Psoas muscle (tissue), 8 donors: Measurements from ENCODE around the gene CFAP221. TPM values are rescaled to one million over a fixed set of nuclear protein-coding genes. Genes with fewer than 3 reads are reported as not detected.
"Not testable (repeated sequence)": the region's sequence is repeated elsewhere in the genome, so short reads cannot be mapped to it uniquely, and the experiment has no call there.

Experiments used
- ATAC-seq, 4 donors: fragments of 200-7000 bp; cut with Tn5 transposase; one replicate each; pipeline ENCODE4 v1.9.1; 2020; ENCODE audit warnings: moderate library complexity in 3 of 4, mild to moderate bottlenecking in 2 of 4
- DNase-seq, 2 donors: peaks; one replicate each; pipeline ENCODE4 v3.0.0-alpha.2; 2020
- H3K27ac ChIP-seq: fragments of 200-600 bp; one replicate; pipeline ENCODE4 v1.8.0; 2022
- H3K27me3 ChIP-seq, 3 donors: fragments of 200-600 bp in 1 of 3; one replicate each; pipeline versions ENCODE4 v1.6.1 to v1.8.0; 2013 to 2022; ENCODE audit warnings: low read length in 2 of 3, mild to moderate bottlenecking in 2 of 3, moderate library complexity in 1 of 3; ENCODE audit not compliant: insufficient read depth in 3 of 3
- H3K36me3 ChIP-seq, 2 donors: fragments of 200-600 bp in 1 of 2; one replicate each; pipeline versions ENCODE4 v1.6.1 to v1.8.0; 2013 to 2022; ENCODE audit warnings: low read depth in 1 of 2, mild to moderate bottlenecking in 1 of 2, moderate library complexity in 1 of 2; ENCODE audit not compliant: insufficient read depth in 1 of 2
- H3K4me1 ChIP-seq: fragments of 200-600 bp; one replicate; pipeline ENCODE4 v1.8.0; 2022
- H3K4me3 ChIP-seq: fragments of 200-600 bp; one replicate; pipeline ENCODE4 v1.8.0; 2022; ENCODE audit warnings: mild to moderate bottlenecking
- H3K9me3 ChIP-seq: fragments of 200-600 bp; one replicate; pipeline ENCODE4 v1.8.0; 2022
- WGBS, 3 donors: extraction: QIAGEN DNeasy Blood & Tissue Kit; methylation state at CpG; one replicate each; pipeline versions ENCODE4 v1.1.6 to v1.1.7; 2013; 5-methylcytosine and 5-hydroxymethylcytosine counted together
- intact Hi-C, 2 donors: fragments of 100-400 bp; cut with DNase I; formaldehyde crosslinking; loops; one replicate each; pipeline versions ENCODE4 v1.11.0 to v1.14.2; 2022
- polyA plus RNA-seq, 3 donors: library from polyadenylated mRNA; stranded (reverse); fragments of 200-250 nt; gene quantifications; one replicate each; pipeline ENCODE4 v1.2.3, GENCODE V29; 2013
- total RNA-seq, 4 donors: library from RNA; stranded (reverse); fragmentation: NEBNext Ultra II Directional in 2 of 4; extraction: Animal tissue kit (Norgen Biotek cat#: 25700) in 2 of 4; gene quantifications; one replicate each; pipeline versions ENCODE4 v1.2.1 to v1.2.4, GENCODE V29; 2021 to 2023
- TF ChIP-seq, protein P1 (sequence below): fragments of 200-600 bp; IDR thresholded peaks from one replicate; pipeline ENCODE4 v1.8.0; 2022; ENCODE audit warnings: antibody characterized with exemption
- donor health status: healthy with polysubstance abuse.
- donor health status: DM: no; HTN: no; CAD: no; lungs with moderate emphysema.
- donor health status: Bipolar disorder and iron deficiency.
- donor health status: healthy.
- donor health status: DM: yes; HTN: yes; CAD: no.
- donor health status: DM: no; HTN: no; CAD: no.
- donor health status: DM: no; HTN: no; CAD: no.
- donor health status: DM: yes; HTN: yes; CAD: no.

CFAP221 gene
- total and polyA plus RNA-seq, 7 donors, result 0.36 to 0.88 TPM; not detected in 5

DNA sequence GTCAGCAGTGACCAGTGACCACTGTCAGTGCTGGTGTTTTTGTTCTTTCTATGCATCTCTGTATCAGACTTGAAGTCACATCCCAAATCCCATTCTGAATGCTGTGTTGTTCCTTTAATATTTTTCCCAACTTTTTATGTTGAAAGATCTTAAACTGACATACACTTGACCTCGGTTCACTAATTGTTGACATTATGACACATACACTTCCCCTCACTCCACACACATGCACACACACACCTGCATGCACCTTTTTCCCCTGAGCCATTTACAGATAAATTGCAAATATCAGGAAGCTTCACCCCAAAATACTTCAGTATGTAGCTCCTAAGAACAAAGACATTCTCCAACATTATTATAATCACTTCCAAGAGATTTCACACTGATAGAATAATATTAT is 62.4 kb downstream of the CFAP221 start:
- TF ChIP-seq, protein P1, sequence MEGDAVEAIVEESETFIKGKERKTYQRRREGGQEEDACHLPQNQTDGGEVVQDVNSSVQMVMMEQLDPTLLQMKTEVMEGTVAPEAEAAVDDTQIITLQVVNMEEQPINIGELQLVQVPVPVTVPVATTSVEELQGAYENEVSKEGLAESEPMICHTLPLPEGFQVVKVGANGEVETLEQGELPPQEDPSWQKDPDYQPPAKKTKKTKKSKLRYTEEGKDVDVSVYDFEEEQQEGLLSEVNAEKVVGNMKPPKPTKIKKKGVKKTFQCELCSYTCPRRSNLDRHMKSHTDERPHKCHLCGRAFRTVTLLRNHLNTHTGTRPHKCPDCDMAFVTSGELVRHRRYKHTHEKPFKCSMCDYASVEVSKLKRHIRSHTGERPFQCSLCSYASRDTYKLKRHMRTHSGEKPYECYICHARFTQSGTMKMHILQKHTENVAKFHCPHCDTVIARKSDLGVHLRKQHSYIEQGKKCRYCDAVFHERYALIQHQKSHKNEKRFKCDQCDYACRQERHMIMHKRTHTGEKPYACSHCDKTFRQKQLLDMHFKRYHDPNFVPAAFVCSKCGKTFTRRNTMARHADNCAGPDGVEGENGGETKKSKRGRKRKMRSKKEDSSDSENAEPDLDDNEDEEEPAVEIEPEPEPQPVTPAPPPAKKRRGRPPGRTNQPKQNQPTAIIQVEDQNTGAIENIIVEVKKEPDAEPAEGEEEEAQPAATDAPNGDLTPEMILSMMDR, result no peak
- intact Hi-C loops, result no loop called here
- DNase-seq (no peak), ATAC-seq (no peak)
- 70 to 83% (median 83%) methylated on average over 1 of the region's 1 CpG for WGBS, 3 donors
- H3K9me3 ChIP-seq, result no peaks in the 10 kb centered on the region
- H3K4me3 ChIP-seq, result no peak overlapping the region
- no peak overlapping the region for H3K27ac ChIP-seq
- no peaks in the 10 kb centered on the region for H3K36me3 ChIP-seq
- peaks cover 4% of the 10 kb centered on the region for H3K4me1 ChIP-seq
- peaks cover 0 to 5% (median 0%) of the 10 kb centered on the region in 3 donors for H3K27me3 ChIP-seq

DNA sequence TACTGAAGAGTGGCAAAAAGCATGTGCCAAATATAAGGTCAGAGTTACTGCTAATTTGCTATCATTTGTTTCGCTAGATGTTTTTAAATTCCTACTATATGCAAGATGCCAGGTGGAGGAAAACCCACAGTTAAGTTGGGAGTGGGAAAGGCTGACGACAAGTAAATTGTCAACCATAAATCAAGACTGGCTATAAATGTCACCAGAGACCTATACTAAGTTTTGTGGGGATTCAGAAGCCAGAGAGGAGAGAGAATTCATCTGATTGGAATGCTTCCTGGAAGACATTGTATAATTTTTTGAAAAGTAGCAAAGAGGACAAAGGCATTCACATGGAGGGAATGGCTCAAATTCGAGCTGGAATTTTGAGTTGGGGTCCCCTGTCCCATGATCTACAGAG is 64.3 kb downstream of the CFAP221 start:
- WGBS, 3 donors, result 47 to 59% (median 56%) methylated on average over 3 of the region's 3 CpGs
- no peak overlapping the region for H3K4me3 ChIP-seq
- DNase-seq (no peak), ATAC-seq (no peak)
- peaks cover 0 to 5% (median 0%) of the 10 kb centered on the region in 3 donors for H3K27me3 ChIP-seq
- TF ChIP-seq, protein P1, result no peak
- intact Hi-C loops, result no loop called here
- peaks cover 1% of the 10 kb centered on the region for H3K9me3 ChIP-seq
- H3K27ac ChIP-seq, result no peak overlapping the region
- peaks cover 4% of the 10 kb centered on the region for H3K4me1 ChIP-seq
- no peaks in the 10 kb centered on the region for H3K36me3 ChIP-seq

DNA sequence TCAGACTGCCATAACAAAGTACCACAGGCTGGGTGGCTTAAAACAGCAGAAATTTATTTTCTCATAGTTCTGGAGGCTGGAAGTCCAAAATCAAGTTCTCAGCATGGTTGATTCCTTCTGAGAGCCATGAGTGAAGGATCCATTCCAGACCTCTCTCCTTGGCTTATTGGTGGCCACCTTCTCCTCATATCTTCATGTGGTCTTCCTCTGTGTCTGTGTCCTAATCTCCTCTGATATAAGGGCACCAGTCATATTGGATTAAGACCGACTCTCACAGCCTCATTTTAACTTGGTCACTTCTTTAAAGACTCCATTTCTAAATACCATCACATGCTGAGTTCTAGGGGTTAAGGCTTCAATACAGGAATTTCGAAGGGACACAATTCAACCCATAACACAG is 65.1 kb downstream of the CFAP221 start:
- H3K4me1 ChIP-seq, result peaks cover 4% of the 10 kb centered on the region
- TF ChIP-seq, protein P1, result no peak
- ATAC-seq (no peak), DNase-seq (no peak)
- H3K9me3 ChIP-seq, result peaks cover 8% of the 10 kb centered on the region
- intact Hi-C loops, result no loop called here
- no peak overlapping the region for H3K4me3 ChIP-seq
- H3K27me3 ChIP-seq, result peaks cover 0 to 5% (median 0%) of the 10 kb centered on the region in 3 donors
- H3K27ac ChIP-seq, result no peak overlapping the region
- 77 to 82% (median 81%) methylated on average over 2 of the region's 2 CpGs for WGBS, 3 donors
- H3K36me3 ChIP-seq, result no peaks in the 10 kb centered on the region

DNA sequence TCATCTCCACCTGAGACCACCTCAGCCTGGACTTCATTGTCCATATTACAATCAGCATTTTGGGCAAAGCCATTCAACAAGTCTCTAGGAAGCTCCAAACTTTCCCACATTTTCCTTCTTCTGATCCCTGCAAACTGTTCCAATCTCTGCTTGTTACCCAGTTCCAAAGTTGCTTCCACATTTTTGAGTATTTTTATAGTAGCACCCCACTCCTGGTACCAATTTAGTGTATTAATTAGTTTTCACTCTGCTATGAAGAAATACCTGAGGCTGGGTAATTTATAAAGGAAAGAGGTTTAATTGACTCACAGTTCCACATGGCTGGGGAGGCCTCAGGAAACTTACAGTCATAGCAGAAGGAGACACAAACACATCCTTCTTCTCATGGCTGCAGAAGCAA is 69.9 kb downstream of the CFAP221 start:
- H3K36me3 ChIP-seq, intact Hi-C loops, H3K4me3 ChIP-seq, ATAC-seq, H3K27me3 ChIP-seq, H3K9me3 ChIP-seq, H3K27ac ChIP-seq, DNase-seq, H3K4me1 ChIP-seq: not testable (repeated sequence)

DNA sequence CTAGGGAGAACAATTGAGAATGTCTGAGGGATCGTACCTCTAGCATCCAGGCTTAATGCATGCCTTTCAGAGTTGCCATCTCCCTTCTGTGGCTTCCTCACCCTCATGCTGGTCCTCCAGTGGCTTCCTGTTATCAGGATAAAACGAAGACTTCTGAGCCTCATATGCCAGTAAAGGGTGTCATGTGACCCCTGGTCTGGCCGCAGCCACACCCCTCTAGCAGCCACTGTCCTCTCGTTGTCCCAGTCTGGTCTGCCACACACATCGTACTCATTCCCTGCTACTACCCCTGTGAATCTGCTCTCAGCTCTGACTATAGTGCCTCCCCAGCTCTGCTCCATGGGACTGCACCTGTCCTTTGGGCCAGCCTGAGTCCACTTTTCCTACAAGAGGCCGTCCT is 72.2 kb downstream of the CFAP221 start:
- H3K4me3 ChIP-seq, result no peak overlapping the region
- no peaks in the 10 kb centered on the region for H3K36me3 ChIP-seq
- ATAC-seq, result no peak

More for the DNA sequence above, 72.2 kb downstream of the CFAP221 start:
- no peak for DNase-seq
- Histone ChIP-seq H3K4me1 (no peaks in the 10 kb centered on the region), H3K9me3 (peaks cover 8% of the 10 kb centered on the region), H3K27ac (no peak overlapping the region), H3K27me3 (peaks cover 0 to 10% (median 0%) of the 10 kb centered on the region in 3 donors)
- intact Hi-C loops, result no loop called here
- TF ChIP-seq, protein P1, result no peak
- WGBS, 3 donors, result 65 to 74% (median 74%) methylated on average over 6 of the region's 6 CpGs
